ENCODE measurements around the gene TPCN2.

DNA sequence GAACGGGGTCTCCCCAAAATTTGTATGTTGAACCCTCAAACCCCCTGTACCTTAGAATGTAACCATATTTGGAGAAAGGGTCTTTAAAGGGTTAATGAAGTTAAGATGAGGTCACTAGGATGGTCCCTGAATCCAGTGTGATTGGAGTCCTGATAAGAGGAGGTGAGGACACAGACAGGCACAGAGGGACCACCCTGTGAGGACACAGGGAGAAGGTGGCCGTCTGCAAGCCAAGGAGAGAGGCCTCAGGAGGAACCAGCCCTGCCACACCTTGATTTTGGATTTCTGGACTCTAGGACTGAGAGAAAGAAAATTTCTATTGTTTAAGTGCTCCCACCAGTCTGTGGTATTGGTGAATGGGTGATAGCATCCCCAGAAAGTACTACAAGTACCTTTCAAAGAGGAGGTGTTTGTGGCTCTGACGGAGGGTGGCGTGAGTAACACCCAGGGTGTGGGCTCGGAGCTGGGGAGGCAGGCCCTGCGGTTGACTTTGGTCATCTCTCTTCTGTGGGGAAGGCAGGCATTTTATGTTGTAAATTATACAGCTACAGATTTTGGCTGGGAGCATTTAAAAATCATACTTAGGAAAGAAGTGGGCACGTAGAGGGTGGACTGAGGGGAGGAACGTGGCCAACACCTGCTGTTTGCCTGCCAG, 49.5 kb upstream of the TPCN2 start:
- TF ChIP-seq ARHGAP35 (IDR thresholded peaks at IDR 0.05; ENCODE audit: partially characterized antibody), result no peak
- no peak for TF ChIP-seq TARDBP (IDR thresholded peaks at IDR 0.05)
- no peak for TF ChIP-seq ZSCAN29 (IDR thresholded peaks at IDR 0.05)
- no peak for TF ChIP-seq CTCF (IDR thresholded peaks at IDR 0.05 in 2 of 3, conservative IDR thresholded peaks at IDR 0.05 in 1 of 3; ENCODE audit: insufficient read depth in 2 of 3, low read depth in 1 of 3, low read length in 3 of 3)
- no peak for TF ChIP-seq CBX5 (IDR thresholded peaks at IDR 0.05; ENCODE audit: borderline replicate concordance, low read depth)
- no peak for TF ChIP-seq CREBBP (IDR thresholded peaks at IDR 0.05; ENCODE audit: low read depth, low read length)
- TF ChIP-seq ZFP1 (CRISPR knock-in tag; IDR thresholded peaks at IDR 0.05), result no peak
- TF ChIP-seq, protein P1, sequence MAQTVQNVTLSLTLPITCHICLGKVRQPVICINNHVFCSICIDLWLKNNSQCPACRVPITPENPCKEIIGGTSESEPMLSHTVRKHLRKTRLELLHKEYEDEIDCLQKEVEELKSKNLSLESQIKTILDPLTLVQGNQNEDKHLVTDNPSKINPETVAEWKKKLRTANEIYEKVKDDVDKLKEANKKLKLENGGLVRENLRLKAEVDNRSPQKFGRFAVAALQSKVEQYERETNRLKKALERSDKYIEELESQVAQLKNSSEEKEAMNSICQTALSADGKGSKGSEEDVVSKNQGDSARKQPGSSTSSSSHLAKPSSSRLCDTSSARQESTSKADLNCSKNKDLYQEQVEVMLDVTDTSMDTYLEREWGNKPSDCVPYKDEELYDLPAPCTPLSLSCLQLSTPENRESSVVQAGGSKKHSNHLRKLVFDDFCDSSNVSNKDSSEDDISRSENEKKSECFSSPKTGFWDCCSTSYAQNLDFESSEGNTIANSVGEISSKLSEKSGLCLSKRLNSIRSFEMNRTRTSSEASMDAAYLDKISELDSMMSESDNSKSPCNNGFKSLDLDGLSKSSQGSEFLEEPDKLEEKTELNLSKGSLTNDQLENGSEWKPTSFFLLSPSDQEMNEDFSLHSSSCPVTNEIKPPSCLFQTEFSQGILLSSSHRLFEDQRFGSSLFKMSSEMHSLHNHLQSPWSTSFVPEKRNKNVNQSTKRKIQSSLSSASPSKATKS (CRISPR knock-in tag; IDR thresholded peaks at IDR 0.05), result no peak
- TF ChIP-seq PCBP1 (IDR thresholded peaks at IDR 0.05; ENCODE audit: low read depth, low read length, poor library complexity, severe bottlenecking), result no peak
- TF ChIP-seq EP300 (IDR thresholded peaks at IDR 0.05; ENCODE audit: low read length), result no peak
- no peak for TF ChIP-seq POLR2A (conservative IDR thresholded peaks at IDR 0.05)
- TF ChIP-seq SREBF1 (IDR thresholded peaks at IDR 0.05; ENCODE audit: borderline replicate concordance, low read depth, low read length), result no peak

All from K562 (cell line).